ENCODE results near the gene CYS1.
"Not testable (repeated sequence)": the region's sequence is repeated elsewhere in the genome, so short reads cannot be mapped to it uniquely, and the experiment has no call there.

The CYS1 gene

DNA sequence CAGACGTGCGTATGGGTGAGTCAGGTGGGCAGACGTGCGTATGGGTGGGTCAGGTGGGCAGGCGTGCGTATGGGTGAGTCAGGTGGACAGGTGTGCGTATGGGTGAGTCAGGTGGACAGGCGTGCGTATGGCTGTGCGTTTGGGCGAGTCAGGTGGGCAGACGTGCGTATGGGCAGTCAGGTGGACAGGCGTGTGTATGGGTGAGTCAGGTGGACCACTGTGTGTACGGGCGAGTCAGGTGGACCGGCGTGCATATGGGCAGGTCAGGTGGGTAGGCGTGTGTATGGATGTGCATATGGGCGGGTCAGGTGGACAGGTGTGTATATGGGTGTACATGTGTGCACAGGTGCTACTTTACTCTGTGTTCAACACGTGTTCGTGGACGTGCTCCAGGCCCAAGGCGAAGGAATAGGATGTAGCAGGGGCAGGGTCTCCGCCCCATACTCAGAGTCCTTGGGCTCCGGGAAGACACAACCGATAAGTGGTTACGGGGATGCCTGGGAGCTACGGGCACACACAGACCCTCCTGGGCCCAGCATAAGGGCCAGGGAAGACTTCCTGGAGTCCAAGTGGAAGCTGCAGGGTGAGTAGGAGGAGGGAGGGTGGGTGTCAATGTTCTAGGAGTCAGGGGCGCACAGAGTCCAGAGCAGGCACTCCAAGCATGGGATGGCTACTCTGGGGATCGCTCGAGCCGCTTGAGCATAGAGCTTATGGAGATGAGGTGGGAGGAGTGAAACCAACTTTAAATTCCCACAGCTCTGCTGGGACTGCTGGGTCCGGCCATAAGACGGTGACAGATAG lies 64.0 kb downstream of the CYS1 start:
- Histone ChIP-seq H3K9me3 (peaks cover 0 to 9% (median 0%) of the 10 kb centered on the region in 3 donors), H3K27me3 (no peaks in the 10 kb centered on the region), H3K4me3 (no peak overlapping the region), H3K36me3 (no peaks in the 10 kb centered on the region), H3K4me1 (no peaks in the 10 kb centered on the region), H3K27ac (no peak overlapping the region)
- no peak for TF ChIP-seq CTCF (IDR thresholded peaks at IDR 0.05)
- intact Hi-C loops (cut with DNase I; ENCODE audit: low total_unique reads) = no loop called here
- DNase-seq = peak in 1 of 2 donors; percentile 62

GRCh38 chr2:10015376-10015989 lies 64.7 kb downstream of the CYS1 start:
- DNase-seq = peak in 1 of 2 donors; percentile 38
- H3K9me3 ChIP-seq; H3K27ac ChIP-seq; intact Hi-C loops (cut with DNase I; ENCODE audit: low total_unique reads); H3K27me3 ChIP-seq; H3K4me1 ChIP-seq; H3K4me3 ChIP-seq; H3K36me3 ChIP-seq: not testable (repeated sequence)

DNA sequence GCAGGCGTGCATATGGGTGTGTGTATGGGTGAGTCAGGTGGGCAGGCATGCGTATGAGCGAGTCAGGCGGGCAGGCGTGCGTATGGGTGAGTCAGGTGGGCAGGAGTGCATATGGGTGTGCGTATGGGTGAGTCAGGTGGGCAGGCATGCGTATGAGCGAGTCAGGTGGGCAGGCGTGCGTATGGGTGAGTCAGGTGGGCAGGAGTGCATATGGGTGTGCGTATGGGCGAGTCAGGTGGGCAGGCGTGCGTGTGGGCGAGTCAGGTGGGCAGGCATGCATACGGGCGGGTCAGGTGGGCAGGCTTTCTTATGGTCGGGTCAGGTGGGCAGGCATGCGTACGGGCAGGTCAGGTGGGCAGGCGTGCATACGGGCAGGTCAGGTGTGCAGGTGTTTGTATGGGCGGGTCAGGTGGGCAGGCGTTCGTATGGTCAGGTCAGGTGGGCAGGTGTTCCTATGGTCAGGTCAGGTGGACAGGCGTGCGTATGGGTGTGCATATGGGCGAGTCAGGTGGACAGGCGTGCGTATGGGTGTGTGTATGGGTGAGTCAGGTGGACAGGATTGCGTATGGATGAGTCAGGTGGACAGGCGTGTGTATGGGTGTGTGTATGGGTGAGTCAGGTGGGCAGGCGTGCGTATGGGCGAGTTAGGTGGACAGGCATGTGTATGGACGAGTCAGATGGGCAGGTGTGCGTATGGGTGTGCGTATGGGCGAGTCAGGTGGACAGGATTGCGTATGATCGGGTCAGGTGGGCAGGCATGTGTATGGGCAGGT lies 65.6 kb downstream of the CYS1 start:
- TF ChIP-seq CTCF (IDR thresholded peaks at IDR 0.05) = no peak
- intact Hi-C loops (cut with DNase I; ENCODE audit: low total_unique reads) = no loop called here
- no peaks in the 10 kb centered on the region for H3K27me3 ChIP-seq
- no peak overlapping the region for H3K27ac ChIP-seq
- H3K36me3 ChIP-seq = no peaks in the 10 kb centered on the region
- peak in 1 of 2 donors; percentile 54 for DNase-seq
- H3K4me1 ChIP-seq = peaks cover 0 to 12% (median 11%) of the 10 kb centered on the region in 4 donors
- H3K4me3 ChIP-seq = no peak overlapping the region
- peaks cover 0 to 9% (median 0%) of the 10 kb centered on the region in 3 donors for H3K9me3 ChIP-seq

DNA sequence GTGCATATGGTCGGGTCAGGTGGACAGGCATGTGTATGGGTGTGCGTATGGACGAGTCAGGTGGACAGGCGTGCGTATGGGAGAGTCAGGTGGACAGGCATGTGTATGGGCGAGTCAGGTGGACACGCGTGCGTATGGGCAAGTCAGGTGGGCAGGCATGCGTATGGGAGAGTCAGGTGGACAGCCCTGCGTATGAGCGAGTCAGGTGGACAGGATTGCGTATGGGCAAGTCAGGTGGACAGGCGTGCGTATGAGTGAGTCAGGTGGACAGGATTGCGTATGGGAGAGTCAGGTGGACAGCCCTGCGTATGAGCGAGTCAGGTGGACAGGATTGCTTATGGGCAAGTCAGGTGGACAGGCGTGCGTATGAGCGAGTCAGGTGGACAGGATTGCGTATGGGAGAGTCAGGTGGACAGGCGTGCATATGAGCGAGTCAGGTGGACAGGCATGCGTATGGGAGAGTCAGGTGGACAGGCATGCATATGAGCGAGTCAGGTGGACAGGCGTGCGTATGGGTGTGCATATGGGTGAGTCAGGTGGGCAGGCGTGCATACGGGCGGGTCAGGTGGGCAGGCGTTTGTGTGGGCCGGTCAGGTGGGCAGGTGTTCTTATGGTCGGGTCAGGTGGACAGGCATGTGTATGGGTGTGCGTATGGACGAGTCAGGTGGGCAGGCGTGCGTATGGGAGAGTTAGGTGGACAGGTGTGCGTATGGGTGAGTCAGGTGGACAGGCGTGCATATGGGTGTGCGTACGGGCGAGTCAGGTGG lies 66.4 kb downstream of the CYS1 start:
- peak in 1 of 2 donors; percentile 58 for DNase-seq
- H3K27ac ChIP-seq; H3K4me3 ChIP-seq; H3K9me3 ChIP-seq; intact Hi-C loops (cut with DNase I; ENCODE audit: low total_unique reads); H3K36me3 ChIP-seq; H3K27me3 ChIP-seq: not testable (repeated sequence)
- H3K4me1 ChIP-seq = peaks cover 0 to 19% (median 18%) of the 10 kb centered on the region in 4 donors

DNA sequence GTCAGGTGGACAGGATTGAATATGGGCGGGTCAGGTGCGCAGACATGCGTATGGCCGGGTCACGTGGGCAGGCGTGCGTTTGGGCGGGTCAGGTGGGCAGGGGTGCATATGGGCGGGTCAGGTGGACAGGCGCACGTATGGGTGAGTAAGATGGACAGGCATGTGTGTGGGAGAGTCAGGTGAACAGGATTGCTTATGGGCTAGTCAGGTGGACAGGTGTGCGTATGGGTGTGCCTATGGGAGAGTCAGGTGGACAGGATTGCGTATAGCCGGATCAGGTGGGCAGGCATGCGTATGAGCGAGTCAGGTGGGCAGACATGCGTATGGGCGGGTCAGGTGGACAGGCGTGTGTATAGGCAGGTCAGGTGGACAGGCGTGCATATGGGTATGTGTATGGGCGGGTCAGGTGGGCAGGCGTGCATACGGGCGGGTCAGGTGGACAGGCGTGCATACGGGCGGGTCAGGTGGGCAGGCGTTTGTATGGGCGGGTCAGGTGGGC lies 67.2 kb downstream of the CYS1 start:
- TF ChIP-seq CTCF (IDR thresholded peaks at IDR 0.05) = no peak
- Histone ChIP-seq H3K27ac (no peak overlapping the region), H3K4me3 (no peak overlapping the region), H3K9me3 (peaks cover 0 to 9% (median 0%) of the 10 kb centered on the region in 3 donors), H3K4me1 (peaks cover 0 to 27% (median 25%) of the 10 kb centered on the region in 4 donors), H3K36me3 (no peaks in the 10 kb centered on the region), H3K27me3 (no peaks in the 10 kb centered on the region)
- DNase-seq = peak in 1 of 2 donors; percentile 60
- intact Hi-C loops (cut with DNase I; ENCODE audit: low total_unique reads) = no loop called here

DNA sequence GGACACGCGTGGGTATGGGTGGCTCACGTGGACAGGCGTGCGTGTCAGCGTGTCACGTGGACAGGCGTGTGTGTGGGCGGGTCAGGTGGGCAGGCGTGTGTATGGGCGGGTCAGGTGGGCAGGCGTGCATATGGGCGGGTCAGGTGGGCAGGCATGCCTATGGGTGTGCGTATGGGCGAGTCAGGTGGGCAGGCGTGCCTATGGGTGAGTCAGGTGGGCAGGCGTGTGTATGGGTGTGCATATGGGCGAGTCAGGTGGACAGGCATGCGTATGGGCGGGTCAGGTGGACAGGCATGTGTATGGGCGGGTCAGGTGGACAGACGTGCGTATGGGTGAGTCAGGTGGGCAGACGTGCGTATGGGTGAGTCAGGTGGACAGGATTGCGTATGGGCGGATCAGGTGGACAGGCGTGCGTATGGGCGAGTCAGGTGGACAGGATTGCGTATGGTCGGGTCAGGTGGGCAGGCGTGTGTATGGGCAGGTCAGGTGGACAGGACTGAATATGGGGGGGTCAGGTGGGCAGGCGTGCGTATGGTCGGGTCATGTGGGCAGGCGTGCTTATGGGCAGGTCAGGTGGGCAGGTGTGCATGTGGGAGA lies 67.7 kb downstream of the CYS1 start:
- H3K9me3 ChIP-seq; H3K4me3 ChIP-seq; H3K27me3 ChIP-seq; H3K36me3 ChIP-seq; intact Hi-C loops (cut with DNase I; ENCODE audit: low total_unique reads); DNase-seq; H3K27ac ChIP-seq: not testable (repeated sequence)
- H3K4me1 ChIP-seq = peaks cover 0 to 33% (median 30%) of the 10 kb centered on the region in 4 donors

DNA sequence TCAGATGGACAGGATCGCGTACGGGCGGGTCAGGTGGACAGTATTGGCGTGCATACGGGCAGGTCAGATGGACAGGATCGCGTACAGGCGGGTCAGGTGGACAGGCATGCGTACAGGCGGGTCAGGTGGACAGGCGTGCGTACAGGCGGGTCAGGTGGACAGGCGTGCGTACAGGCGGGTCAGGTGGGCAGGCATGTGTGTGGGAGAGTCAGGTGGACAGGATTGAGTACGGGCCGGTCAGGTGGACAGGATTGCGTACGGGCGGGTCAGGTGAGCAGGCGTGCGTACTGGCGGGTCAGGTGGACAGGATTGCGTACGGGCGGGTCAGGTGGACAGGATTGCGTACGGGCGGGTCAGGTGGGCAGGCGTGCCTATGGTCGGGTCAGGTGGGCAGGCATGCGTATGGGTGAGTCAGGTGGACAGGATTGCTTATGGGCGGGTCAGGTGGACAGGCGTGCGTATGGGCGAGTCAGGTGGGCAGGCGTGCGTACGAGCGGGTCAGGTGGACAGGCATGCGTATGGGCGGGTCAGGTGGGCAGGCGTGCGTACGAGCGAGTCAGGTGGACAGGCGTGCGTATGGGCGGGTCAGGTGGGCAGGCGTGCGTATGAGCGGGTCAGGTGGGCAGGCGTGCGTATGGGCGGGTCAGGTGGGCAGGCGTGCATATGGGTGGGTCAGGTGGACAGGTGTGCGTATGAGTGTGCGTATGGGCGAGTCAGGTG lies 68.4 kb downstream of the CYS1 start:
- H3K9me3 ChIP-seq; H3K27me3 ChIP-seq; H3K4me3 ChIP-seq; intact Hi-C loops (cut with DNase I; ENCODE audit: low total_unique reads); H3K27ac ChIP-seq; H3K36me3 ChIP-seq: not testable (repeated sequence)
- peaks cover under 1 to 40% (median 37%) of the 10 kb centered on the region in 4 donors for H3K4me1 ChIP-seq
- DNase-seq = peak in 1 of 2 donors; percentile 63

DNA sequence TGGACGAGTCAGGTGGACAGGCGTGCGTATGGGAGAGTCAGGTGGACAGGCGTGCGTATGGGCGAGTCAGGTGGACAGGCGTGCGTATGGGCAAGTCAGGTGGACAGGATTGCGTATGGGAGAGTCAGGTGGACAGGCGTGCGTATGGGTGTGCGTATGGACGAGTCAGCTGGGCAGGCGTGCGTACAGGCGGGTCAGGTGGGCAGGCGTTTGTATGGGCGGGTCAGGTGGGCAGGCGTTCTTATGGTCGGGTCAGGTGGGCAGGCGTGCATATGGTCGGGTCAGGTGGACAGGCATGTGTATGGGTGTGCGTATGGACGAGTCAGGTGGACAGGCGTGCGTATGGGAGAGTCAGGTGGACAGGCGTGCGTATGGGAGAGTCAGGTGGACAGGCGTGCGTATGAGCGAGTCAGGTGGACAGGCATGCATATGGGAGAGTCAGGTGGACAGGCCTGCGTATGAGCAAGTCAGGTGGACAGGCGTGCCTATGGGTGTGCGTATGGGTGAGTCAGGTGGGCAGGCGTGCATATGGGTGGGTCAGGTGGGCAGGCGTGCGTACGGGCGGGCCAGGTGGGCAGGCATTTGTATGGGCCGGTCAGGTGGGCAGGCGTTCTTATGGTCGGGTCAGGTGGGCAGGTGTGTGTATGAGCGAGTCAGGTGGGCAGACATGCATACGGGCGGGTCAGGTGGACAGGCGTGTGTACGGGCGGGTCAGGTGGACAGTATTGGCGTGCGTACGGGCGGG lies 69.2 kb downstream of the CYS1 start:
- H3K9me3 ChIP-seq; intact Hi-C loops (cut with DNase I; ENCODE audit: low total_unique reads); H3K27ac ChIP-seq; H3K4me3 ChIP-seq; H3K36me3 ChIP-seq; H3K27me3 ChIP-seq: not testable (repeated sequence)
- DNase-seq = peak in 1 of 2 donors; percentile 63
- peaks cover 3 to 47% (median 44%) of the 10 kb centered on the region in 4 donors for H3K4me1 ChIP-seq

All from tibial artery (tissue), 4 donors.